GM21529 (cell line): ENCODE data around the gene L3MBTL3.

Experiments used
- ATAC-seq: cut with Tn5 transposase; IDR thresholded peaks from one replicate; pipeline ENCODE4 v1.9.1; 2021; ENCODE audit not compliant: unreplicated experiment

The L3MBTL3 gene

DNA sequence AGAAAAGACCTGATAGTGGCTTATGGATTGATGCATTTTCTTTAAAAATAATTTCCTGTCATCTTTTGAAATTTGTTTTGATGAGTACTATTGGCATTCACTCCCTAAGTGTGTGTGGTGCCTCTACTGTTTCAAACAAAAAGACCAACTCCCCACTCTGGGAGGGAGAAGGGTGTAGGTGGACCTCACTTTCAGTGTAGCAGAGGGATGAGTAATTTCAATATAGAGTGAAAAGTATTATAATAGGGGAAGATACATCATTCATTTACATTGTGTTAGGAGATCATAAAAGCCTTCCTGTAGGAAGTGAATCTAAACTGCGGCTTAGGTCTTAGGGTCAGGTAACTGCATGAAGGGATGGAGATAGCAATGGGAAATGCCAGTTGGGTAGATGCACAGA, 158.0 kb downstream of the L3MBTL3 start:
- no peak for ATAC-seq

DNA sequence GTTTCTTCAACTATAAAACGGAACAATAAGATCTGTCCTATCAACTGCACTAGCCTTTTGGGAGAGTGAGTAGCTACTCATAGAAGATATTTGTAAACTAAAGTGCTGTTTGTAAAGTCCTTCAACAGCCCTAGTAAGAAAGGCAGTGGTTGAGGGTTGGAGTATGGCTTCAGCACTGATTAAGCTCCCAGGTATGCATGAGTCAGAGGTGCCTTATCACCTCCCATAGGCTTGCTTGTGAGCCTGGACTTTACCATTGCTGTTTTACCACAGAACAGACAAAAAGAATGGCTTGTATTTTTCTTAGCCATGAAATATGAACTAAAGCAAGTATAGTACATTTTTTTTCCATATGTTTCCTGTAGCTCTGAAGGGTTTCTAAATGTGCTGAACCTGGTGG, 160.3 kb downstream of the L3MBTL3 start:
- ATAC-seq = no peak

DNA sequence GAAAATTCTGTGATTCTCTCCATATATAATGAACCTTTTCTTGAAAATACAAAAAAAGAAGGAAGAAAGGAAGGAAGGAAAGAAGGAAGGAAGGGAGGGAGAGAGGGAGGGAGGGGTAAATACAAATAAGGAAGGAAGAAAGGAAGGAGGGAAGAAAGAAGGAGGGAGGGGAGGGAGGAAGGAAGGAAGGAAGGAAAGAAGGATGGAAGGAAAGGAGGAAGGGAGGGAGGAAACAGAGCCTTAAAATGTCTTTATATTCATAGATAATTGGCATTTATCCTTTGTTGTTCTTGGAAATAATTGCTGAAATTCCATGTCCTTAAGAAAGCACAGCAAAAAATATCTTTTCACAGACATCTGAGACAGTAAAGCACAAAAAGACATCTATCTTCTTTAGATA, 164.1 kb downstream of the L3MBTL3 start:
- no peak for ATAC-seq

DNA sequence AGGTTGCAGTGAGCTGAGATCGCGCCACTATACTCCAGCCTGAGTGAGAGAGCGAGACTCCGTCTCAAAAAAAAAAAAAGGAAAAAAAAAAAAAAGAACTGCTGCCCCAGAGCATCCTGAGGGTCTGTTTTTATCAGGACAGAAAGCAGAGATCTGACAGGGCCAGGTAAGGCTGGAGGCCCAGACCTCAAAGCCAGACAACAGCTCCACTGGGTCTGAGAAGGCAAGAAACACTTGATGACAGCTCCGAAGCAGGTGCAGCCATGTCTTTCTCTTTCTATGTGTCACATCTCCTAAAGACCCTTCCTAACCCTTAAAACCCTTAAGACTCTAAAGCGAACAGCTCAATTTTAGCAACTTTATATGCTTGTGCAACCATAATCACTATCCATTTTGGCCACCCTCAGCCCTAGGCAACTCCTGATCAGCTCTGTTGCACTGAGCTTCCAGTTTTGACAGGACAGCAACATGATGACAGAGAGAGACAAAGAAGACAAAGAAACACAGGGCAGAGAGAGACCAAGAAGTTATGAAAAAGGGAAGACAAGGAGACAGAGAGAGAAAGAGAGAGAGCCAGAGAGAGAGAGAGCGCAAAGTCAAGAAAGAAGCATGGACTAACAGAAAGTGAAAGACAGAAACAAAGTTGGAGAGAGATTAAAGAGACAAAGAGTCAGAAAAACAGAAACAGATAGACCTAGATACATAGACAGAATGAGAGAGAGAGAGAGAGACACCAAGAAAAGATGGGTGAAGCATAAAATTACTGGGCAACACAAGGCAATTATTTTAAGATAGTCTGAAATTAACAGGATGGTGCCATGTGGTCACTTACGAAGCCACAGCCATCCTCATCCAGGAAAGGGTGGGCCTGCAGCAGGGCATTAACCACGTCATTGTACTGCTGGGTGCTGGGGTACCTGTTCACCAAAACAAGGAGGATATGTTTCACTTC, 165.2 kb downstream of the L3MBTL3 start:
- no peak for ATAC-seq

DNA sequence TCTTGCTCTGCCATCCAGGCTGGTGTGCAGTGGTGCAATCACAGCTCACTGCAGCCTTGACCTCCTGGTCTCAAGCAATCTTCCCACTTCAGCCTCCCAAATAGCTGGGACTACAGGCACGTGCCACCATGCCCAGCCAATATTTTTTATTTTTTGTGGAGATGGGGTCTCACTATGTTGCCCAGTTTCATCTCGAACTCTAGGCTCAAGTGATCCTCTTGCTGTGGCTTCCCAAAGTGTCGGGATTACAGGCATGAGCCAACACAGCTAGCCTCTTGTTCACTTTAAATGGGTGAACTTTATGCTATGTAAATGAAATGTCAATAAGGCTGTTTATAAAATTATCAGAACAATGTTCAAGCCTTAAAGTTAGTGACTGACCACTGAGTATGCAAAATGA, 167.3 kb downstream of the L3MBTL3 start:
- ATAC-seq = no peak

DNA sequence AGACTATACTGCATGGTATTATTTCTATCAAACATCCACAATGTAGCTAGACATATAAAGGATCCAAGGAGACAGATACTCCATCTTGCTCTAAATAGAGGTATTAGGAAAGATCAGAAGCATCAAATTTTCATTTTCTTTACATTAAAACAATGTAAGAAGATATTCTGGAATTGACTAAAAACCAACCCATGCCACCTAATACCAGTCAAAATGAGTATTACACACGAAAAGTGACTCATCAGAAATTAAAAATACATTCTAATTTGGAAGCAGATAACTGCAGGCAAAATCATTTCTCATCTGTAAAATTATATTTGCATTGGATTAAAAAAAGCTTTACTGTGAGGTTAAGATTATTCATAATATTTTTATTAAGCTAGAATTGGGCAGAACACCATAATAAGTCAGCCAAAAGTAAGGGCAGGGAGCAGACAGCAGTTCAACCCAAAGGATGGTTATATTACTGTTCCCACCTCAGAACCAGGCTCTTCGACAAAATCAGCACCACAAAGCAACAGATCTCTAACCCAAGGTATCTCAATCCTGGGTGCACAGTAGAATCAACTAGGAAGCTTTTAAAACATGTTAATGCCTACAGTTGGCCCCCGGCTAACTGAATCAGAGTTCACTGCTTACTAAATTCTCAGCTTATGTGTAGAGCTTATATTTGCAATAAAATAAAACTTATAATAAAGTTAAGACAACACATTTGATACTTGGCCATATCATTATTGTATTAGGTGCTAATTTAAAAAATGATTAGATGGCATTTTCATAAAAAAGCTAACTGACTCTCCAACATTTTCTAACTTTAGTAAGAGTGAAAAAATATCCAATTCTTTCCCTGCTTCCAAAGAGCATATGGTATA, 169.2 kb downstream of the L3MBTL3 start:
- no peak for ATAC-seq

DNA sequence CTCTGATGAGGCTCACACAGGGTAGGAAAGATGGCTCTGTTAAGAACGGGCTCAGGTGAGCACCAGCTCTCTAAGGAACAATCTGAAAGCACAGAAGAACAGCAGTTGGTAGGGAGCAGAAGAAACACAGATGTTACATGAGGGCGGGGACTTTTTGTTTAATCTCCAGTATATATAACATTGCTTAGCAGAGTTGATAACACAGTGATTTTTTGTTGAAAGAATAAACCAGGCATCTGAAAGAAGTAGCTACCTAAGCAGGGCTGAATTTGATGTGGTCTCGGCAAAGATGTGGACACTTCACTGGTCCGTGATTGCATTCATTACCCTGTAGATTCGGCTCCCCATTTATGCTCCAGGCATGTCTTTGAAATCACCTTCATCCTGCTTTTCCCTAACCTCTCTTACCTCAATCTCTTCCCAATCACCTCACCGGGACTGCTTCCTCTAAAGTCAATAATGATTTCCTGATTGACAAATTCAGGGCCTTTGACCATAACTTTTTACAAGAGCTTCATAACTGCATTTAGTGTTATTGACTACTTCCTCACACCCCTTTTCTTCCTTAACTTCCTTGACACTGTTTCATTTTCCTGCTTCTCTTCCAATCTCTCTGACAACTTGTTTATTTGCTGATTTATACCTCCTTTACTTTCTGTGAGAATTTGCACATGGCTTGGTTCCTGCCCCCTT, 170.0 kb downstream of the L3MBTL3 start:
- ATAC-seq = no peak

DNA sequence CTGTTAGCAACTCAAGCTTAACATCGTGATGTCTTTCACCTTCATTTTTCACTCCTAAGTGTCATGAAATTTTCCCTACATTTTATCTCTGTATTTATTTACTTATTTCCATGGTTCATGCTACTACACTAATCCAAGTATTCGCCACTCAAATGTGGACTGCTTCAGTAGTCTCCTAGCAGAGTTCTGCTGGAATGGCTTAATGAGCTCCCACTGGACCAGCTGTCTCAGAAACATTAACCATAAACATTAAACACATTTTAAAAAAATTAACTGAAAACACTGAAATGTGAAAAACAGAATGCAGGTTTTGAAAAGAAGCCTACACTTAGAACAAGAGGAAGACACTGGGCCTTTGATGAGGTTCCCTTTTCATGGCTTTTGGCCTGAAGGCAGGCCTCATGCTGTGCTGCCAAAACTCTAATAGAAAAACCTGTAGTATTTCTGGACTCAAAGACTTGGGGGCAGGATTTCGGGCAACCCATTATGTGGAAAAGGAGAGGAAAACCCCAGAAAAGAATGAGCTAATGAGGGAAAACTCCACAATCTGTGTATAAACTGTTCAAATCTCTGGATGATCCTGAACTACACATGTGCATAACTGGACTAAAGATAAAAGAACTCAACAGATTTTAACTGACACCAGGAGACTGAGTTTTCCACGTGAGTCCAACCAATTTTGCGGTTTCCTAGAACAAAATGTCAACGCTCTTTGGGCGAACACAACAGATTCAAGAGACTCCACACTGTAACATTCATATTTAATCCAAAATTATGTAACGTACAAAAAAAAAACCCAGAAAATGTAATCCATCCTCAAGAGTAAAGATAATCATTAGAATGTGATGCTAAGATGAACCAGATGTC, 171.4 kb downstream of the L3MBTL3 start:
- no peak for ATAC-seq
